Neural cell (in vitro differentiated cells): ENCODE results near the gene PCNX1.

Experiments used
- TF ChIP-seq, protein P1 (sequence below): fragments of 450-650 bp; IDR thresholded peaks from 2 replicates; pipeline ENCODE4 v1.5.1; 2014; ENCODE audit warnings: antibody characterized with exemption, mild to moderate bottlenecking, moderate library complexity; ENCODE audit not compliant: poor library complexity, severe bottlenecking
- TF ChIP-seq, protein P2 (sequence below): IDR thresholded peaks from 2 replicates; pipeline ENCODE4 v1.6.1; 2012; ENCODE audit warnings: borderline replicate concordance

DNA sequence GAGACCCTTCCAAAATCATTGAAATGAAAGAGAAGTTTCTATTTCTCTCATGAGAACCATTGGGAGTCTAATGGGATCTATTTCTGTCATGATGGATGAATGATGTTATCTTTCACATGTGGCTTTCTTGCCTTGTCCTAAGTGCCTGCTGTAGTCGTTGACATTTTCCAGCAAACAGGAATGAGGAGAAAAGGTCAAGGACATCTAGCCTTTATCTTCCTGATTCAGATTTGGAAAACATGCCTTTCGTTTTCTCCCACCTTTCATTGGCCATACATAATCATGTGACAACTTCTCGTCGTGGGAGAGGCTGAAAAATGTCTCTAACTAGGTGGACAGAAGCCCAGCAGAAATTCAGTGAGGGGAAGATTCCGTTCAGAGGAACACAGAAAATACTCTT is 94.5 kb downstream of the PCNX1 start:
- TF ChIP-seq, protein P1, sequence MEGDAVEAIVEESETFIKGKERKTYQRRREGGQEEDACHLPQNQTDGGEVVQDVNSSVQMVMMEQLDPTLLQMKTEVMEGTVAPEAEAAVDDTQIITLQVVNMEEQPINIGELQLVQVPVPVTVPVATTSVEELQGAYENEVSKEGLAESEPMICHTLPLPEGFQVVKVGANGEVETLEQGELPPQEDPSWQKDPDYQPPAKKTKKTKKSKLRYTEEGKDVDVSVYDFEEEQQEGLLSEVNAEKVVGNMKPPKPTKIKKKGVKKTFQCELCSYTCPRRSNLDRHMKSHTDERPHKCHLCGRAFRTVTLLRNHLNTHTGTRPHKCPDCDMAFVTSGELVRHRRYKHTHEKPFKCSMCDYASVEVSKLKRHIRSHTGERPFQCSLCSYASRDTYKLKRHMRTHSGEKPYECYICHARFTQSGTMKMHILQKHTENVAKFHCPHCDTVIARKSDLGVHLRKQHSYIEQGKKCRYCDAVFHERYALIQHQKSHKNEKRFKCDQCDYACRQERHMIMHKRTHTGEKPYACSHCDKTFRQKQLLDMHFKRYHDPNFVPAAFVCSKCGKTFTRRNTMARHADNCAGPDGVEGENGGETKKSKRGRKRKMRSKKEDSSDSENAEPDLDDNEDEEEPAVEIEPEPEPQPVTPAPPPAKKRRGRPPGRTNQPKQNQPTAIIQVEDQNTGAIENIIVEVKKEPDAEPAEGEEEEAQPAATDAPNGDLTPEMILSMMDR: no peak
- TF ChIP-seq, protein P2, sequence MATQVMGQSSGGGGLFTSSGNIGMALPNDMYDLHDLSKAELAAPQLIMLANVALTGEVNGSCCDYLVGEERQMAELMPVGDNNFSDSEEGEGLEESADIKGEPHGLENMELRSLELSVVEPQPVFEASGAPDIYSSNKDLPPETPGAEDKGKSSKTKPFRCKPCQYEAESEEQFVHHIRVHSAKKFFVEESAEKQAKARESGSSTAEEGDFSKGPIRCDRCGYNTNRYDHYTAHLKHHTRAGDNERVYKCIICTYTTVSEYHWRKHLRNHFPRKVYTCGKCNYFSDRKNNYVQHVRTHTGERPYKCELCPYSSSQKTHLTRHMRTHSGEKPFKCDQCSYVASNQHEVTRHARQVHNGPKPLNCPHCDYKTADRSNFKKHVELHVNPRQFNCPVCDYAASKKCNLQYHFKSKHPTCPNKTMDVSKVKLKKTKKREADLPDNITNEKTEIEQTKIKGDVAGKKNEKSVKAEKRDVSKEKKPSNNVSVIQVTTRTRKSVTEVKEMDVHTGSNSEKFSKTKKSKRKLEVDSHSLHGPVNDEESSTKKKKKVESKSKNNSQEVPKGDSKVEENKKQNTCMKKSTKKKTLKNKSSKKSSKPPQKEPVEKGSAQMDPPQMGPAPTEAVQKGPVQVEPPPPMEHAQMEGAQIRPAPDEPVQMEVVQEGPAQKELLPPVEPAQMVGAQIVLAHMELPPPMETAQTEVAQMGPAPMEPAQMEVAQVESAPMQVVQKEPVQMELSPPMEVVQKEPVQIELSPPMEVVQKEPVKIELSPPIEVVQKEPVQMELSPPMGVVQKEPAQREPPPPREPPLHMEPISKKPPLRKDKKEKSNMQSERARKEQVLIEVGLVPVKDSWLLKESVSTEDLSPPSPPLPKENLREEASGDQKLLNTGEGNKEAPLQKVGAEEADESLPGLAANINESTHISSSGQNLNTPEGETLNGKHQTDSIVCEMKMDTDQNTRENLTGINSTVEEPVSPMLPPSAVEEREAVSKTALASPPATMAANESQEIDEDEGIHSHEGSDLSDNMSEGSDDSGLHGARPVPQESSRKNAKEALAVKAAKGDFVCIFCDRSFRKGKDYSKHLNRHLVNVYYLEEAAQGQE: no peak
